MM.1S (cell line): ENCODE results near the gene FMN1.

Source experiments
- DNase-seq: peaks from one replicate; pipeline ENCODE4 v3.0.0-alpha.2; 2015
- H2AFZ ChIP-seq: fragments of 300-600 bp; sonication (generic); 2 replicates; pipeline ENCODE4 v1.6.0; 2016; ENCODE audit warnings: antibody characterized with exemption, low read length
- H3F3A ChIP-seq: fragments of 300-600 bp; sonication (generic); 2 replicates; pipeline ENCODE4 v1.6.1; 2016; ENCODE audit warnings: mild to moderate bottlenecking, antibody characterized with exemption, low read length, moderate library complexity, mixed read lengths; ENCODE audit not compliant: insufficient read depth
- H3K27ac ChIP-seq: fragments of 300-600 bp; sonication (generic); 2 replicates; pipeline ENCODE4 v1.5.1; 2016; ENCODE audit warnings: mild to moderate bottlenecking, low read length
- H3K27me3 ChIP-seq: fragments of 300-600 bp; sonication (generic); replicated peaks from 2 replicates; pipeline ENCODE4 v1.6.0; 2016; ENCODE audit warnings: low read length; ENCODE audit not compliant: insufficient read depth
- H3K36me3 ChIP-seq: fragments of 300-600 bp; sonication (generic); replicated peaks from 2 replicates; pipeline ENCODE4 v1.6.1; 2016; ENCODE audit warnings: mild to moderate bottlenecking, low read length, mixed read lengths; ENCODE audit not compliant: insufficient read depth
- H3K4me1 ChIP-seq: fragments of 300-600 bp; sonication (generic); 2 replicates; pipeline ENCODE4 v1.6.1; 2016; ENCODE audit warnings: low read length, mixed read lengths
- H3K4me2 ChIP-seq: fragments of 300-600 bp; sonication (generic); 2 replicates; pipeline ENCODE4 v1.6.0; 2016; ENCODE audit warnings: low read depth, low read length
- H3K4me3 ChIP-seq: fragments of 300-600 bp; sonication (generic); 2 replicates; pipeline ENCODE4 v1.5.1; 2016; ENCODE audit warnings: low read length, mixed read lengths
- H3K79me2 ChIP-seq: fragments of 300-600 bp; sonication (generic); 2 replicates; pipeline ENCODE4 v1.6.1; 2016; ENCODE audit warnings: mixed run types, low read length, mixed read lengths
- H3K9ac ChIP-seq: fragments of 300-600 bp; sonication (generic); 2 replicates; pipeline ENCODE4 v1.6.1; 2016; ENCODE audit warnings: low read length, mixed read lengths
- H3K9me2 ChIP-seq: fragments of 300-600 bp; sonication (generic); replicated peaks from 2 replicates; pipeline ENCODE4 v1.6.1; 2016; ENCODE audit warnings: mild to moderate bottlenecking, low read length, mixed read lengths; ENCODE audit not compliant: insufficient read depth
- H3K9me3 ChIP-seq: fragments of 300-600 bp; sonication (generic); replicated peaks from 2 replicates; pipeline ENCODE4 v1.6.1; 2016; ENCODE audit warnings: mild to moderate bottlenecking, low read length, mixed read lengths; ENCODE audit not compliant: insufficient read depth
- H4K20me1 ChIP-seq: fragments of 300-600 bp; sonication (generic); 2 replicates; pipeline ENCODE4 v1.6.1; 2016; ENCODE audit warnings: mild to moderate bottlenecking, low read length, moderate library complexity, mixed read lengths; ENCODE audit not compliant: insufficient read depth
- CTCF ChIP-seq: fragments of 300-600 bp; sonication (generic); IDR thresholded peaks from 2 replicates; pipeline ENCODE4 v1.5.1; 2016; ENCODE audit warnings: antibody characterized with exemption, low read length, mixed read lengths
- EZH2 ChIP-seq: fragments of 300-600 bp; sonication (generic); optimal IDR thresholded peaks from 2 replicates; pipeline ENCODE3; 2017; ENCODE audit warnings: low read depth, mild to moderate bottlenecking, antibody characterized with exemption, low read length, mixed read lengths
- EZH2phosphoT487 ChIP-seq: fragments of 300-600 bp; sonication (generic); IDR thresholded peaks from 2 replicates; pipeline ENCODE4 v1.6.1; 2018; ENCODE audit warnings: antibody characterized with exemption, low read length

Gene FMN1

GRCh38 chr15:33242669-33243191, 48.2 kb upstream of the FMN1 start:
- no peak for TF ChIP-seq EZH2
- TF ChIP-seq CTCF, result peak; percentile 62
- TF ChIP-seq EZH2phosphoT487, result no peak
- H3F3A ChIP-seq, result peaks cover 5% of the 10 kb centered on the region; the same call in 1 of the 2 replicates
- H3K4me2 ChIP-seq, result no peak overlapping the region
- no peaks in the 10 kb centered on the region for H4K20me1 ChIP-seq
- no peak overlapping the region for H3K27ac ChIP-seq
- H3K9ac ChIP-seq, result no peak overlapping the region
- peaks cover 22% of the 10 kb centered on the region for H3K4me1 ChIP-seq
- H3K36me3 ChIP-seq, result no peaks in the 10 kb centered on the region
- no peaks in the 10 kb centered on the region for H3K9me2 ChIP-seq
- no peak overlapping the region for H3K4me3 ChIP-seq
- no peak overlapping the region for H2AFZ ChIP-seq
- peak; percentile 18 for DNase-seq
- no peaks in the 10 kb centered on the region for H3K27me3 ChIP-seq
- no peaks in the 10 kb centered on the region for H3K79me2 ChIP-seq
- no peaks in the 10 kb centered on the region for H3K9me3 ChIP-seq

GRCh38 chr15:33242165-33242564, 47.7 kb upstream of the FMN1 start:
- Histone ChIP-seq H2AFZ (no peak overlapping the region), H3K9me3 (no peaks in the 10 kb centered on the region), H4K20me1 (no peaks in the 10 kb centered on the region), H3K4me1 (peaks cover 22% of the 10 kb centered on the region), H3K27me3 (no peaks in the 10 kb centered on the region), H3K36me3 (no peaks in the 10 kb centered on the region), H3K27ac (no peak overlapping the region), H3K9me2 (no peaks in the 10 kb centered on the region), H3K79me2 (no peaks in the 10 kb centered on the region), H3K4me2 (no peak overlapping the region), H3K4me3 (no peak overlapping the region), H3F3A (peaks cover 5% of the 10 kb centered on the region; the same call in 1 of the 2 replicates), H3K9ac (no peak overlapping the region)
- TF ChIP-seq CTCF, result no peak
- no peak for TF ChIP-seq EZH2
- TF ChIP-seq EZH2phosphoT487, result no peak
- no peak for DNase-seq

GRCh38 chr15:33236841-33237509, 42.5 kb upstream of the FMN1 start:
- no peak for DNase-seq
- no peaks in the 10 kb centered on the region for H3K79me2 ChIP-seq
- no peak overlapping the region for H2AFZ ChIP-seq
- TF ChIP-seq EZH2, result no peak
- no peak for TF ChIP-seq EZH2phosphoT487
- TF ChIP-seq CTCF, result no peak
- H3F3A ChIP-seq, result no peaks in the 10 kb centered on the region
- no peak overlapping the region for H3K4me2 ChIP-seq
- no peaks in the 10 kb centered on the region for H3K9me3 ChIP-seq
- no peaks in the 10 kb centered on the region for H3K9me2 ChIP-seq
- H4K20me1 ChIP-seq, result no peaks in the 10 kb centered on the region
- no peaks in the 10 kb centered on the region for H3K4me1 ChIP-seq
- no peak overlapping the region for H3K27ac ChIP-seq
- no peaks in the 10 kb centered on the region for H3K36me3 ChIP-seq
- no peak overlapping the region for H3K9ac ChIP-seq
- H3K4me3 ChIP-seq, result no peak overlapping the region
- no peaks in the 10 kb centered on the region for H3K27me3 ChIP-seq
